Uterus (tissue), 2 donors: ENCODE data around the gene TXNRD2.

Experiments
- CTCF ChIP-seq, 4 experiments: fragments of 200-600 bp in 2 of 4; fragments of 450-650 bp in 2 of 4; sonication (generic) in 2 of 4; IDR thresholded peaks; one replicate each; pipeline ENCODE4 v1.5.1; 2016 to 2019; ENCODE audit warnings: antibody characterized with exemption in 4 of 4, mild to moderate bottlenecking in 2 of 4, moderate library complexity in 1 of 4
- POLR2A ChIP-seq, 2 donors: fragments of 450-650 bp; IDR thresholded peaks; one replicate each; pipeline ENCODE4 v1.6.1; 2016; ENCODE audit warnings: antibody characterized with exemption in 2 of 2, mild to moderate bottlenecking in 1 of 2, moderate library complexity in 1 of 2

GRCh38 chr22:19941365-19942082 lies at the start of gene TXNRD2, which contains the start of gene COMT:
- TF ChIP-seq CTCF (IDR thresholded peaks at IDR 0.05) (no peak), POLR2A (IDR thresholded peaks at IDR 0.05) (peak in 1 of 2 donors; percentile 63)
